ENCODE data around the gene LCN10.

LCN10 gene

GRCh38 chr9:136754059-136754572 lies 11.4 kb upstream of the LCN10 start:
- DNase-seq: no peak

GRCh38 chr9:136753371-136754058 lies 10.8 kb upstream of the LCN10 start:
- DNase-seq: no peak

- no peak for DNase-seq
Measured at GRCh38 chr9:136751814-136752213, 9.1 kb upstream of the LCN10 start.

DNA sequence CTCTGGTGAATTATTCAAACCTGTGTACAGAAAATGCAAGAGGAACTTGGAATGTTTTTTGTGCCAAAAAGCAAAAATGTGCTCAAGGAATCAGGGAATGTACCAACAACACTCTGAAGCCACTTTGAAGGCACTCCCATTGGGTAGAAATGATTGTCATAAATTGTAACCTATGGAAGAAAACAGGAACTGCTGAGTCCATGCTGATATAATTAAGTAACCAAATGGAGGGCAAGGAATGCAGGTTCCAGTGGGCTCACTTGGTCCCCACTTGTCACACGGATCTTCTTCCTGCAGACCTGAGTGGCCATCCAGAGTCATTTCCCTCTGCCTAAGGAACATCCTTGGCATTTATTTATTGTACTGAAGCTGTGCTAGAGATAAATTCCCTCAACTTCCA lies 8.5 kb upstream of the LCN10 start:
- no peak for DNase-seq

- no peak for DNase-seq
Measured at GRCh38 chr9:136750526-136750925, 7.8 kb upstream of the LCN10 start.

- DNase-seq: no peak
Measured at GRCh38 chr9:136748666-136749611, 6.2 kb upstream of the LCN10 start.

GRCh38 chr9:136748201-136748600 lies 5.5 kb upstream of the LCN10 start, which contains the start of gene LCN6:
Gene LCN6 (minus strand): TSS chr9:136748525. CDS start chr9:136748483, 42 bp downstream.
- DNase-seq: no peak

DNA sequence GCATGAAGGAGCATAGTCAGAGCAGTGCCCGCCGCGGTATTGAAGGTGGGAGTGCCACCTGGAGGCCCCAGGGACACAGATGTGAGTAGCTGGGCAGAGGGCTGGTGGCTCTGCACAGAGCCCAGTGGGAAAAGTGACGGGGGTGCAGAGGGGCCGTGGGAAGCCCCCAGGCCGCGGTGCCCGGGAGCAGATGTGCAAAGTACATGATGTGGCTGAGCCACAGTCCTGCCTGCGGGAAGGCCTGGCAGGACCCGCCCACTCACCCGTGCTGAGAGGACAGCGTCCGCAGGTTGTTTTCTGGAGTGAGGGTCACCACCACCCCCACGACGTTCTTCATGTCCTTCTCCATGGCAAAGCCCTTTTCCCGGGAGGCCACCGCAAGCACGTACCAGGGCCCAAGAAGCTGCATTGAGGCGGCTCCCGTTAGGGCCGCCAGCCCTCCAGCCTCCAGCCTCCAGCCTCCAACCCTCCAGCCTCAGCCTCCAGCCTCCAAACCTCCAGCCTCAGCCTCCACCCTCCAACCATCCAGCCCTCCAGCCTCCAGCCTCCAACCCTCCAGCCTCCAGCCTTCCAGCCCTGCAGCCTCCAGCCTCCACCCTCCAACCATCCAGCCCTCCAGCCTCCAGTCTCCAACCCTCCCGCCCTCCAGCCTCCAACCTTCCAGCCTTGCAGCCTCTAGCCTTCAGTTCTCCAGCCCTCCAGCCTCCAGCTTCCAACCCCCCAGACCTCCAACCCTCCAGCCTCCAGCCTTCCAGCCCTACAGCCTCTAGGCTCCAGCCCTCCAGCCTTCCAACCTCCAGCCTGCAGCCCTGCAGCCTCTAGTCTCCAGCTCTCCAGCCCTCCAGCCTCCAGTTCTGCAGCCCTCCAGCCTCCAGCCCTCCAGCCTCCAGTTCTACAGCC lies 4.7 kb upstream of the LCN10 start:
- DNase-seq: no peak

DNA sequence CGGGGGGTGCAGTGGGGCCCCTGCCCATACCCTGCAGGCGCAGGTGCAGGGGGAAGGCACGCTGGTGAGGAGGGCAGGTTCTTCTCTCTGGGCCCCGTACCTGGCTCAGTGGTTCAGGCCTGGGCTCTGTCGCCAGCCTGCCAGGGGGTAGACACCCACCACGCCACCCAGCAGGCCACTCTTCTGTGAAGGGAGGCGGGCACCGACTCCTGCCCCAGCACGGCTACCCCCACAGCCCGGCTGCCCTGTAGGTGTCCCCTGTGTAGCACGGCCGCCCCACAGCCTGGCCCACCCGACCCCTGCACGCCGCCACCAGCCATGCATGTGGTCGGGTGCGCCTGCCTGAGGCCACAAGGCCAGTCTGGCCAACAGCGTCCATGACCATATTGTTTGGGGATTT lies 3.9 kb upstream of the LCN10 start:
- no peak for DNase-seq

DNA sequence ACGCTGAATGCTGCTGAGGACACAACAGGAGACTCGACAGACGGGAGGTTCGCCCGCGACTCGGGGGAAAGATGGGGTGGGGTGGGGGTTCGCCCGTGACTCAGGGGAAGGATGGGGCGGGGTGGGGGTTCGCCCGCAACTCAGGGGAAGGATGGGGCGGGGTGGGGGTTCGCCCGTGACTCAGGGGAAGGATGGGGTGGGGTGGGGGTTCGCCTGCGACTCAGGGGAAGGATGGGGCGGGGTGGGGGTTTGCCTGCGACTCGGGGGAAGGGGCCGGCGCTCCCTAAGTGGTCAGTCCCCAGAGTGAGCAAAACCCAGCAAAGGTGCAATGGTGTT lies 3.4 kb upstream of the LCN10 start:
- DNase-seq: no peak

DNA sequence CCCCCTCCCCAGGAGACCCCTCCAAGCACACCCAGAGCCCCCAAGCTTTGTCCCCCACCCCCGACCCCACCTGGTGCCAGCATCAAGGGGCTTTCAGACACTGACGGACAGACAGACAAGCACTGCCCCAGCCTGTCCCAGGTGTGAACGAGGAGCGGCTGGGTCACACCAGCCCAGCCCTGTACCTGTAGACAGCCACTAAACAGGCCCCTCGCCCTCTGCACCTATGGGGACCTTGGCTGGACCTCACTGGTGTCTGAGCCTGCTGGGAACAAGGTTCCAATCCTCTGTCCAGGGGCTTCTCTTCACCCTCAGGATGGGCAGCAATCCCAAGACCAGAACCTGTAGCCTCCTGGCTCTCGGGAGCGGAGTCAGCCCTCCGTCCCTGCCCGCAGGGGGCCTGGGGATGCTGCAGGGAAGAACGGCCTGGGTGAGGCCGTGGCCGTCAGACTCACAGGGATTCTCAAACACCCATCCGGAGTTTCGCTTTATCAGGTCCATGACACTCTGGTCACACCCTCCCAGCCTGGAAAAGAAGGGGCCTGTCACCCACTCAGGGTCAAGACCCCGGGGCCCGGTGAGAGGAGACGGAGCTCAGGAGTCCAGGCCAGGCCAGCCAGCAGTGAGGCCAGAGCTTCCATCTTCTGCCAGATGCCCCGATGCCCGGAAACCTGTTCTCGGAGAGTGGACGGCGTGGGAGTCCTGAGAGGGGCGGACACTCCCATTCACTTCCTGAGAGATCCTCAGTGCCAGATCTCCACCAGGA lies 2.8 kb upstream of the LCN10 start:
- DNase-seq: no peak

DNA sequence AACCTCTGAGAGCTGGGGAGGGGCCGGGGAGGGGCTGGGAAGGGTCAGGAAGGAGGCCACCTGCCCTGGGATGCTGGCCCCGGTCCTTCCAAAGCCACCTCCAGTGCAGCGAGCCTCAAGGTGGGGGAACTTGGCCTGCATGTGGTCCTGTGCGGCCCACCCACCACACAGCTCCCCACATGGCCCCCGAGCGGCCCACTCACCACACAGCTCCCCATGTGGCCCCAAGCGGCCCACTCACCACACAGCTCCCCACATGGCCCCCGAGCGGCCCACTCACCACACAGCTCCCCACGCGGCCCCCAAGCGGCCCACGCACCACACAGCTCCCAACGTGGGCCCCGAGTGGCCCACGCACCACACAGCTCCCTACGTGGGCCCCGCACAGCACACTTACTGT lies 2.0 kb upstream of the LCN10 start:
- no peak for DNase-seq

- DNase-seq: no peak
Measured at GRCh38 chr9:136743639-136744211, 985 bp upstream of the LCN10 start.

DNA sequence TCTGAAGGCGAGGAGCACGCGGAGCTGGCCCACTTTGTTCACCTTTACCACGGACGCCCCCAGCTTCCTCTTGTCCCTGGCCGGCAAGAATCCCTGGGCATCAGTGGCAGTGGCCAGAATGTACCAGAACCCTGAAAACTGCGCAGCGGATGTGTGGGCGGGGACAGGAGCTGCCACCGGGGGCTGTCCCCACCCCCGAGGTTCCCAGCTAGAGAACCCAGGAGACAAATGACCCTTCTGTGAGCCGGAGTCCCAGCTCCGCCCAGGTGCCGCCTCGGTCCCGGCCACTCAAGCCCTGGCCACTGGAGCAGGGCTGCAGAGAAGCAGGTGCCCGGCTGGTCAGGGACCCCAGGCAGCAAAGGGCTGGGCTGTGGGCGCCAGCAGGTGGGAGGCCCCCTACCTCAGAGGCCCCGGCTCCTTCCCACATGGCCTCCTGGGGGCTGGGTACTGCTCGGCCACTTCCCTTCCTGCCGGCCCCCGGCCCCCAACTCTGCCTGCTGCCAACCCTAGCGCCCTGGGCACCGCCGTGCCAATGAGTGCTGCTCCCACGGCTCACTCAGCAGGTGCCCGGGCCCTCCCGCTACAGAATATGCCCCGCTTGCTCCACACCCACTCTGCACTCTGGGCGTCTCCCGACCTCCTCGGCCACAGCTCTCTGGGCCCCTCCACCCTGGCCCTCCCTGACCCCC lies 713 bp downstream of the LCN10 start:
- no peak for DNase-seq

- no peak for DNase-seq
Measured at GRCh38 chr9:136740971-136741882, 1.5 kb downstream of the LCN10 start.

DNA sequence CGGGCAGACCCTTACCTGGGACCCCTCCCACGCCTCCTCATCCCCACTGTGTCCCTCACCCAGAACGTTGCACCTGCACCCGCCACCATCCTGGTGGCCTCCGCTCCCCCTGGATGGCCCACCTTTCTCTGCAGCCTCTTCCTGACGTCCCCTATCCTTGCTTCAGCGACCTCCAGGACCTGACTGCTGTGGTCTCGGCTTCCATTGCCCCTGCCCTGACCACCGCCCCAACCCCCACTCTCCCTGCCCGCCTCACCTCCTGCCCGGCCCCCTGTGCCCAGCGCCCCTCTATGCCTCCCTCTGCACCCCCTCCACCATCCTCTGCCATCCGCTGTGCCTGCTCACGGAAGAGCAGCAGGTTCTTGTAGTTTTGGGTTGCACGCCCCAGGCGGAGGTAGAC lies 2.2 kb downstream of the LCN10 start:
- no peak for DNase-seq

- no peak for DNase-seq
Measured at GRCh38 chr9:136740069-136740468, 2.7 kb downstream of the LCN10 start.

DNA sequence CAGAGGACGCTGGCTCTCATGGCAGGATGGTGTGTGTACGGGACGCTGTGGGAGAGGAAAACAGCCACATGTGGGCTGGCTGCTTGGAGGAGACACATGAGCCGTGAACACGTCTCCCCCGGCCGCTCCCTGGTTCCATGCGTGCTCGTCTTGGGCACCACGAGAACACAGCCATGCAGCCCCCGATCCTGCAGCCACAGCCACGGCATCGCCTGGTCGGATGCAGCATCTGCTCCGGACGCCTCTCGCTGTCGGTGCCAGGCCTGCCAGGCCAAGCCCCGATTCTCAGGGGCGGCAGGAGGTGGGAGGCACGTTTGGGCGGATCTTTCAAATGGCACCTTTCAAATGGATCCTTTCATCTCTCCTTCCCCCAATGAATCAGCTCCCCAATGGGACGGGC lies 3.2 kb downstream of the LCN10 start:
- DNase-seq: no peak

DNA sequence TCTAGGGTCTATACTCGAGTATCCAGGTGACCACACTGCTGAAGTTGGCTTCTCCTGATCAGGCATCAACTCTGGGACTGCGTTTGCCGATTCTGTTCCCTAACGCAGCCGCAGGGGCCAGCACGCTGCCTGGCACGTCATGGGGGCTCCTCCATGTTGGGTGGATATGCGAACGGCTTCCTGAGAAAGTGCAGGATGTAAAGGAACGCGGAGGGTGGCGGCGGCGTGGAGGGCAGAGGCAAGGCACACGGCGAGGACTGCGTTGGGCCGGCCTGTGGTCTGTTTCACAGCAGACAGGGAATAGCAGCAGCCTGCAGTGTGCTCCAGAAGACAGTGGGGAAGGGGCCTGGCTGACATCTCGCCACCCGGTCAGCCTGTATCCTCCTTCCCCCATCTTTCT lies 3.8 kb downstream of the LCN10 start:
- DNase-seq: no peak

Data from fibroblast of skin of scalp (primary cell).